ENCODE data around the gene IFT57. TPM values are rescaled to one million over a fixed set of nuclear protein-coding genes. Genes with fewer than 3 reads are reported as not detected.
A peak's percentile ranks its signal among the peaks of the same experiment; 100 is the strongest.

IFT57 gene
- polyA plus RNA-seq, 1 donor (not counting 4 experiments of a cell fraction or from before 2014, with no cell fraction given), result 47.6 TPM

- Histone ChIP-seq H3K36me3 (ENCODE audit: control insufficient read depth in 2 of 2, extremely low read depth in 1 of 2, insufficient read depth in 2 of 2, low read length in 2 of 2) (no peaks in the 10 kb centered on the region), H4K20me1 (ENCODE audit: control insufficient read depth, extremely low read depth, insufficient read depth, low read length) (no peaks in the 10 kb centered on the region), H2AFZ (ENCODE audit: control insufficient read depth, low read length) (peak overlapping the region; percentile 98), H3K4me1 (ENCODE audit: control insufficient read depth, extremely low read depth, insufficient read depth, low read length) (peaks cover 29% of the 10 kb centered on the region), H3K9ac (ENCODE audit: control insufficient read depth, extremely low read depth, insufficient read depth, low read length) (peak overlapping the region; percentile 93), H3K4me3 (ENCODE audit: control insufficient read depth in 2 of 3, extremely low read depth in 1 of 3, insufficient read depth in 2 of 3, low read depth in 1 of 3, low read length in 3 of 3) (peak overlapping the region; percentile 68 to 91 (median 87)), H3K27me3 (ENCODE audit: control insufficient read depth, extremely low read depth, insufficient read depth, low read length) (no peaks in the 10 kb centered on the region), H3K27ac (ENCODE audit: control insufficient read depth, insufficient read depth, low read length) (peak overlapping the region; percentile 86), H3K4me2 (ENCODE audit: control insufficient read depth, extremely low read depth, insufficient read depth, low read depth, low read length) (peak overlapping the region; percentile 77), H3K79me2 (ENCODE audit: control insufficient read depth, insufficient read depth, low read length) (peaks cover 13% of the 10 kb centered on the region), H3K9me3 (ENCODE audit: control insufficient read depth, low read depth, low read length) (no peaks in the 10 kb centered on the region), H3K9me1 (ENCODE audit: control insufficient read depth, extremely low read depth, insufficient read depth, low read length) (no peaks in the 10 kb centered on the region)
- TF ChIP-seq EZH2 (IDR thresholded peaks at IDR 0.05; ENCODE audit: low read length), result no peak
- no peak for TF ChIP-seq CTCF (optimal IDR thresholded peaks at IDR 0.05 in 1 of 3, IDR thresholded peaks at IDR 0.05 in 1 of 3, conservative IDR thresholded peaks at IDR 0.05 in 1 of 3; ENCODE audit: extremely low read depth in 1 of 3, insufficient read depth in 2 of 3, low read length in 3 of 3)
- dilution Hi-C loops (cut with MboI; ENCODE audit: extremely low pct_ligation_motif_present, low sequenced_read_pairs), result no loop called here
- FAIRE-seq (peak; percentile 29), DNase-seq (ENCODE audit: low read depth, low spot score) (no peak)
Observed at GRCh38 chr3:108221393-108221792, 831 bp downstream of the IFT57 start.

- Histone ChIP-seq H3K4me2 (ENCODE audit: control insufficient read depth, extremely low read depth, insufficient read depth, low read depth, low read length) (peak overlapping the region; percentile 8), H3K4me3 (ENCODE audit: control insufficient read depth in 2 of 3, extremely low read depth in 1 of 3, insufficient read depth in 2 of 3, low read depth in 1 of 3, low read length in 3 of 3) (no peak overlapping the region), H3K36me3 (ENCODE audit: control insufficient read depth in 2 of 2, extremely low read depth in 1 of 2, insufficient read depth in 2 of 2, low read length in 2 of 2) (no peaks in the 10 kb centered on the region), H3K4me1 (ENCODE audit: control insufficient read depth, extremely low read depth, insufficient read depth, low read length) (peaks cover 29% of the 10 kb centered on the region), H4K20me1 (ENCODE audit: control insufficient read depth, extremely low read depth, insufficient read depth, low read length) (no peaks in the 10 kb centered on the region), H3K27me3 (ENCODE audit: control insufficient read depth, extremely low read depth, insufficient read depth, low read length) (no peaks in the 10 kb centered on the region), H3K9ac (ENCODE audit: control insufficient read depth, extremely low read depth, insufficient read depth, low read length) (no peak overlapping the region), H2AFZ (ENCODE audit: control insufficient read depth, low read length) (no peak overlapping the region), H3K9me3 (ENCODE audit: control insufficient read depth, low read depth, low read length) (no peaks in the 10 kb centered on the region), H3K27ac (ENCODE audit: control insufficient read depth, insufficient read depth, low read length) (no peak overlapping the region), H3K9me1 (ENCODE audit: control insufficient read depth, extremely low read depth, insufficient read depth, low read length) (no peaks in the 10 kb centered on the region), H3K79me2 (ENCODE audit: control insufficient read depth, insufficient read depth, low read length) (peaks cover 13% of the 10 kb centered on the region)
- no peak for DNase-seq (ENCODE audit: low read depth, low spot score)
- TF ChIP-seq CTCF (optimal IDR thresholded peaks at IDR 0.05 in 1 of 3, IDR thresholded peaks at IDR 0.05 in 1 of 3, conservative IDR thresholded peaks at IDR 0.05 in 1 of 3; ENCODE audit: extremely low read depth in 1 of 3, insufficient read depth in 2 of 3, low read length in 3 of 3) (no peak), EZH2 (IDR thresholded peaks at IDR 0.05; ENCODE audit: low read length) (no peak)
- dilution Hi-C loops (cut with MboI; ENCODE audit: extremely low pct_ligation_motif_present, low sequenced_read_pairs), result no loop called here
- FAIRE-seq, result no peak
Observed at GRCh38 chr3:108219336-108219735, 2.9 kb downstream of the IFT57 start.
